PC-9 (cell line): ENCODE data around the gene CSRP2.

Experiments
- CTCF ChIP-seq: fragments of 200-600 bp; sonication (generic); conservative IDR thresholded peaks from 2 replicates; pipeline ENCODE4 v1.6.1; 2017; ENCODE audit warnings: mixed run types, antibody characterized with exemption, mild to moderate bottlenecking, moderate library complexity
- EZH2 ChIP-seq: fragments of 200-600 bp; sonication (generic); IDR thresholded peaks from 2 replicates; pipeline ENCODE4 v1.8.0; 2017; ENCODE audit warnings: antibody characterized with exemption, low read depth

- TF ChIP-seq CTCF: no peak
- no peak for TF ChIP-seq EZH2
Measured at GRCh38 chr12:76863005-76863670, 15.7 kb downstream of the CSRP2 start.
